ENCODE data around the gene DSCAM. TPM values are rescaled to one million over a fixed set of nuclear protein-coding genes. Genes with fewer than 3 reads are reported as not detected.

DSCAM gene
- polyA plus RNA-seq, 1 donor, result 0.85 TPM

GRCh38 chr21:40819071-40819900 lies 27.7 kb downstream of the DSCAM start:
- H3K27me3 ChIP-seq (ENCODE audit: control insufficient read depth, insufficient read depth, low read length), result no peaks in the 10 kb centered on the region
- no peak for DNase-seq
- H3K36me3 ChIP-seq (ENCODE audit: control insufficient read depth, insufficient read depth, low read length), result no peaks in the 10 kb centered on the region
- no peak overlapping the region for H3K27ac ChIP-seq (ENCODE audit: low read length)
- 88% methylated on average over 1 of the region's 7 CpGs for WGBS (ENCODE audit: insufficient coverage, low lambda C conversion rate)
- no peaks in the 10 kb centered on the region for H3K9me3 ChIP-seq (ENCODE audit: control insufficient read depth, low read depth, low read length)
- H3K4me1 ChIP-seq (ENCODE audit: control insufficient read depth, insufficient read depth, low read length), result no peaks in the 10 kb centered on the region
- no peak overlapping the region for H3K4me3 ChIP-seq (ENCODE audit: low read length)

- no peaks in the 10 kb centered on the region for H3K4me1 ChIP-seq (ENCODE audit: control insufficient read depth, insufficient read depth, low read length)
- WGBS (ENCODE audit: insufficient coverage, low lambda C conversion rate), result 80% methylated on average over 1 of the region's 4 CpGs
- no peak overlapping the region for H3K27ac ChIP-seq (ENCODE audit: low read length)
- H3K4me3 ChIP-seq (ENCODE audit: low read length), result no peak overlapping the region
- H3K36me3 ChIP-seq (ENCODE audit: control insufficient read depth, insufficient read depth, low read length), result no peaks in the 10 kb centered on the region
- no peaks in the 10 kb centered on the region for H3K9me3 ChIP-seq (ENCODE audit: control insufficient read depth, low read depth, low read length)
- no peak for DNase-seq
- no peaks in the 10 kb centered on the region for H3K27me3 ChIP-seq (ENCODE audit: control insufficient read depth, insufficient read depth, low read length)
Measured at GRCh38 chr21:40813918-40814317, 33.0 kb downstream of the DSCAM start.

- DNase-seq, result no peak
- Histone ChIP-seq H3K36me3 (ENCODE audit: control insufficient read depth, insufficient read depth, low read length) (no peaks in the 10 kb centered on the region), H3K9me3 (ENCODE audit: control insufficient read depth, low read depth, low read length) (no peaks in the 10 kb centered on the region), H3K27me3 (ENCODE audit: control insufficient read depth, insufficient read depth, low read length) (no peaks in the 10 kb centered on the region), H3K4me3 (ENCODE audit: low read length) (no peak overlapping the region), H3K27ac (ENCODE audit: low read length) (no peak overlapping the region), H3K4me1 (ENCODE audit: control insufficient read depth, insufficient read depth, low read length) (no peaks in the 10 kb centered on the region)
- no CpG with 5 or more reads among the region's 7 CpGs for WGBS (ENCODE audit: insufficient coverage, low lambda C conversion rate)
Measured at GRCh38 chr21:40809673-40810197, 37.2 kb downstream of the DSCAM start.

DNA sequence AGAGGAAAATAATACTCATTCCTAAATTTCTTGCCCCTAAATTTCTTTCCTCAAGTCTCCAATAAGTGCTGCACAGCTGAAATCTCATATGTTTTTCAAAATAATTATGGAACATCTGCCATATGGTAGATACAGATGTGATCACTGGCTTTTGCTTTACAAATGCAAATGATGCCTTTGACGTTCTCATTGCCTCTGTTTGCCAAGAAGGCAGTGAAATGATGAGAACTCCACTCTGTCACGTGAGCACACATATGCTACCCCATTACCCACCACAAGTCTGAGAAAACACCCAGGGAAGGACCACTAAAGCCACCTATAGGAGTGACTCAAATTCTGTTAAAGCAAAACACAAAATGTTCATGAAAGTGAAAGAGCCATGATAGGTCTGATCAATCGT lies 43.9 kb downstream of the DSCAM start:
- no peaks in the 10 kb centered on the region for H3K9me3 ChIP-seq (ENCODE audit: control insufficient read depth, low read depth, low read length)
- H3K27ac ChIP-seq (ENCODE audit: low read length), result no peak overlapping the region
- H3K27me3 ChIP-seq (ENCODE audit: control insufficient read depth, insufficient read depth, low read length), result no peaks in the 10 kb centered on the region
- DNase-seq, result no peak
- no CpG with 5 or more reads among the region's 3 CpGs for WGBS (ENCODE audit: insufficient coverage, low lambda C conversion rate)
- H3K4me3 ChIP-seq (ENCODE audit: low read length), result no peak overlapping the region
- H3K36me3 ChIP-seq (ENCODE audit: control insufficient read depth, insufficient read depth, low read length), result no peaks in the 10 kb centered on the region
- H3K4me1 ChIP-seq (ENCODE audit: control insufficient read depth, insufficient read depth, low read length), result no peaks in the 10 kb centered on the region

- no peak overlapping the region for H3K27ac ChIP-seq (ENCODE audit: low read length)
- no peaks in the 10 kb centered on the region for H3K4me1 ChIP-seq (ENCODE audit: control insufficient read depth, insufficient read depth, low read length)
- DNase-seq, result no peak
- no peak overlapping the region for H3K4me3 ChIP-seq (ENCODE audit: low read length)
- H3K9me3 ChIP-seq (ENCODE audit: control insufficient read depth, low read depth, low read length), result no peaks in the 10 kb centered on the region
- WGBS (ENCODE audit: insufficient coverage, low lambda C conversion rate), result no CpG with 5 or more reads among the region's 1 CpG
- H3K36me3 ChIP-seq (ENCODE audit: control insufficient read depth, insufficient read depth, low read length), result no peaks in the 10 kb centered on the region
- H3K27me3 ChIP-seq (ENCODE audit: control insufficient read depth, insufficient read depth, low read length), result no peaks in the 10 kb centered on the region
Measured at GRCh38 chr21:40800126-40800525, 46.8 kb downstream of the DSCAM start.

DNA sequence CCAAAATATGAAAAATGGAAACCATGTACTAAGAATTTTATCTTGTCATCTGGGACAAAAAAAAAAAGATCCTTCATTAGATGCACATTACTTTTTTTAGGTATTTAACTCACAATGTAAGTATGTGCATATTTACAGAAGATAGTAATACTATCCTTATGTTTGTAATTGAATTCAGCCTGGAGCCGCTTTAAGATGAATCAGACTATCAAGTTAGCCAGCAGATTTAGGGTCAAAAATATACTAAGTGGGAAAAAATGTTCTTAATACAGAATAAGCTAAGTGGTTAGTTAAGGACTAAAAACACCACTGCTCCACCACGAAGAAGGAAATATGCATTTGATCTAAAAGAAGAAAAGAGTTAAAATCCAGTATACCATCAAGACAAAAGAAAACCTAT lies 49.1 kb downstream of the DSCAM start:
- WGBS (ENCODE audit: insufficient coverage, low lambda C conversion rate), result 73% methylated on average over 2 of the region's 2 CpGs
- no peaks in the 10 kb centered on the region for H3K36me3 ChIP-seq (ENCODE audit: control insufficient read depth, insufficient read depth, low read length)

DNA sequence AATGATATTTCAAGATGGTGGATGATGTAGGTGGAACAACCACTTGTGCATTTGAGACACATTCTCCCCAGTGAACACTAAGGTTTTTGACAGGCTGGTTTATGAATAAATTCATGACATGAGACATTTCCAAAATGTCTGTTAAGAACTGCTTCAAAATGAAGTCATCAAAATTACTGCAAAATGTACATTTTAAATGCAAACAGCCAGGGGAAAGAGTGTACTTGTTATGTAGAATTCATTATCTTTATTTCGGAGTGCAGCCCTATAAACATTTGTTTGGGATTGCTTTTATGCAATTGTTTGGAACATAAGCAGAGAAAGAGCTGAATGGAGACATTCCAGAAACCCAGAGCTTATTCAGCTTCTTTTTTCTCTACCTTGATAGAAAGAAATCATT lies 49.5 kb downstream of the DSCAM start:
- DNase-seq, result no peak
- no peaks in the 10 kb centered on the region for H3K9me3 ChIP-seq (ENCODE audit: control insufficient read depth, low read depth, low read length)
- WGBS (ENCODE audit: insufficient coverage, low lambda C conversion rate), result 100% methylated on average over 1 of the region's 1 CpG
- H3K27ac ChIP-seq (ENCODE audit: low read length), result no peak overlapping the region
- no peak overlapping the region for H3K4me3 ChIP-seq (ENCODE audit: low read length)
- no peaks in the 10 kb centered on the region for H3K27me3 ChIP-seq (ENCODE audit: control insufficient read depth, insufficient read depth, low read length)
- H3K36me3 ChIP-seq (ENCODE audit: control insufficient read depth, insufficient read depth, low read length), result no peaks in the 10 kb centered on the region
- no peaks in the 10 kb centered on the region for H3K4me1 ChIP-seq (ENCODE audit: control insufficient read depth, insufficient read depth, low read length)

More for the DNA sequence above, 49.1 kb downstream of the DSCAM start:
- Histone ChIP-seq H3K4me3 (ENCODE audit: low read length) (no peak overlapping the region), H3K9me3 (ENCODE audit: control insufficient read depth, low read depth, low read length) (no peaks in the 10 kb centered on the region), H3K4me1 (ENCODE audit: control insufficient read depth, insufficient read depth, low read length) (no peaks in the 10 kb centered on the region), H3K27me3 (ENCODE audit: control insufficient read depth, insufficient read depth, low read length) (no peaks in the 10 kb centered on the region), H3K27ac (ENCODE audit: low read length) (no peak overlapping the region)
- DNase-seq, result no peak

DNA sequence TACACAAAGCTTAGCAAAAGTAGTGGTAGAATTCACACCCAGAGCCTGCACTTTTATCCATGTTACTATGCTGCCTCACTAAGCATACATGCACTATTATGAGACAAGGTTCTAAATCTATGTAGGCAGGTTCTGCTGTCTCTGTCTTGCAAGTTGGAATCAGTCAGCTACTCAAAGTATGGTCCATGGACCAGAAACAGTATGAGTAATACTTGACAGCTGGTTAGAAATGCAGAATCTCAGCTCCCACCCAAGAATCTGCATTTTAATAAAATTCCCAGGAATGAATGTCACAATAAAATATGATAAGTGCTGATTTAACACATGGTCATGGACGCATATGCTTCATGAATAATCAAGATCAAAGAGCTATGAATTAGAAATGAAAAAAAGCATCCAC lies 50.5 kb downstream of the DSCAM start:
- Histone ChIP-seq H3K27ac (ENCODE audit: low read length) (no peak overlapping the region), H3K4me3 (ENCODE audit: low read length) (no peak overlapping the region)
- WGBS (ENCODE audit: insufficient coverage, low lambda C conversion rate), result 100% methylated on average over 1 of the region's 1 CpG

GRCh38 chr21:40795313-40795712 lies 51.6 kb downstream of the DSCAM start:
- H3K36me3 ChIP-seq (ENCODE audit: control insufficient read depth, insufficient read depth, low read length), result no peaks in the 10 kb centered on the region
- no peaks in the 10 kb centered on the region for H3K27me3 ChIP-seq (ENCODE audit: control insufficient read depth, insufficient read depth, low read length)
- H3K9me3 ChIP-seq (ENCODE audit: control insufficient read depth, low read depth, low read length), result no peaks in the 10 kb centered on the region
- no peak overlapping the region for H3K4me3 ChIP-seq (ENCODE audit: low read length)
- no peak overlapping the region for H3K27ac ChIP-seq (ENCODE audit: low read length)
- no peaks in the 10 kb centered on the region for H3K4me1 ChIP-seq (ENCODE audit: control insufficient read depth, insufficient read depth, low read length)
- DNase-seq, result no peak
- WGBS (ENCODE audit: insufficient coverage, low lambda C conversion rate), result 17% methylated on average over 2 of the region's 3 CpGs

More for the DNA sequence above, 50.5 kb downstream of the DSCAM start:
- Histone ChIP-seq H3K4me1 (ENCODE audit: control insufficient read depth, insufficient read depth, low read length) (no peaks in the 10 kb centered on the region), H3K36me3 (ENCODE audit: control insufficient read depth, insufficient read depth, low read length) (no peaks in the 10 kb centered on the region), H3K9me3 (ENCODE audit: control insufficient read depth, low read depth, low read length) (no peaks in the 10 kb centered on the region), H3K27me3 (ENCODE audit: control insufficient read depth, insufficient read depth, low read length) (no peaks in the 10 kb centered on the region)
- DNase-seq, result no peak

DNA sequence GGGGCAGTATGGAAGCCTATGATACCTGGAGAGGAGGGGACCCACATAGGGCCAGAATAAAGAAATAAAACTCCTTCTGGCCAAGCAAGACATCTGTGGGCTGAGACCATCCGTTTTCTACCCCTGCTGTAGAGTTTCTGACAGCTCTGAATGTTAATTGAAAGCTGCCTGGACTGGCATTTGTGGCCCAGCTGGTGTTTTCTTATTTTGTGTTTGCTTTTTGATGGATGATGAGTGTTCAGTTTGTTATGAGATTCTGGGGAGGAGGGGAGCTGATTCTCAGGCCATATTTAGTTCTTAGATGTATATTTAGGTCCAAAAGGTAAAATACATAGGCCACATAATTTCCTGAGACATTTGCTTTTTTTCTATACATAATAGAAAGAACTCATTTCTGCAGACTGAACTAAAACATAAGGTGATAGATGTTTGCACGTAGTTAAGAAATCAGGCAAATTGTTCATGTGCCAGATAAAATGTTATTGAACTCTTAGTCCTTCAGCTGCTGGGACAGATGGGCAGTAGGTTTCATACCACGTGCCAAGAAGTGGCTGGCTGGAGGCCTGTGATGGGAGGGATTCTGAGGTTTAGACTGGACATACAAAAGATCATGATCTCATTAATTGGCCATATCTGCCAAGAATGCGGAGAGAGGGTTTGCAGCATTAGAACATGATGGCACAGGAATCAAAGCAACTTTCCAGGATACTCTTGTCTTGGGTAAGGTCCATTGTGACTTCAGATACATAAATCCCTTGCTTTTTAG lies 54.1 kb downstream of the DSCAM start:
- H3K4me3 ChIP-seq (ENCODE audit: low read length), result no peak overlapping the region
- WGBS (ENCODE audit: insufficient coverage, low lambda C conversion rate), result no CpG with 5 or more reads among the region's 4 CpGs
- DNase-seq, result no peak

More for the DNA sequence above, 54.1 kb downstream of the DSCAM start:
- Histone ChIP-seq H3K27me3 (ENCODE audit: control insufficient read depth, insufficient read depth, low read length) (no peaks in the 10 kb centered on the region), H3K27ac (ENCODE audit: low read length) (no peak overlapping the region), H3K9me3 (ENCODE audit: control insufficient read depth, low read depth, low read length) (no peaks in the 10 kb centered on the region), H3K4me1 (ENCODE audit: control insufficient read depth, insufficient read depth, low read length) (no peaks in the 10 kb centered on the region), H3K36me3 (ENCODE audit: control insufficient read depth, insufficient read depth, low read length) (no peaks in the 10 kb centered on the region)

All from large intestine (tissue), 3 donors.